Measurements from ENCODE around the gene SSX2IP. TPM values are rescaled to one million over a fixed set of nuclear protein-coding genes. Genes with fewer than 3 reads are reported as not detected.

The SSX2IP gene
- total and polyA plus RNA-seq, 9 of the 15 experiments (the other 6 are each of a cell fraction or from before 2014, with no cell fraction given) = 20.6 to 96.7 (median 61.7) TPM

DNA sequence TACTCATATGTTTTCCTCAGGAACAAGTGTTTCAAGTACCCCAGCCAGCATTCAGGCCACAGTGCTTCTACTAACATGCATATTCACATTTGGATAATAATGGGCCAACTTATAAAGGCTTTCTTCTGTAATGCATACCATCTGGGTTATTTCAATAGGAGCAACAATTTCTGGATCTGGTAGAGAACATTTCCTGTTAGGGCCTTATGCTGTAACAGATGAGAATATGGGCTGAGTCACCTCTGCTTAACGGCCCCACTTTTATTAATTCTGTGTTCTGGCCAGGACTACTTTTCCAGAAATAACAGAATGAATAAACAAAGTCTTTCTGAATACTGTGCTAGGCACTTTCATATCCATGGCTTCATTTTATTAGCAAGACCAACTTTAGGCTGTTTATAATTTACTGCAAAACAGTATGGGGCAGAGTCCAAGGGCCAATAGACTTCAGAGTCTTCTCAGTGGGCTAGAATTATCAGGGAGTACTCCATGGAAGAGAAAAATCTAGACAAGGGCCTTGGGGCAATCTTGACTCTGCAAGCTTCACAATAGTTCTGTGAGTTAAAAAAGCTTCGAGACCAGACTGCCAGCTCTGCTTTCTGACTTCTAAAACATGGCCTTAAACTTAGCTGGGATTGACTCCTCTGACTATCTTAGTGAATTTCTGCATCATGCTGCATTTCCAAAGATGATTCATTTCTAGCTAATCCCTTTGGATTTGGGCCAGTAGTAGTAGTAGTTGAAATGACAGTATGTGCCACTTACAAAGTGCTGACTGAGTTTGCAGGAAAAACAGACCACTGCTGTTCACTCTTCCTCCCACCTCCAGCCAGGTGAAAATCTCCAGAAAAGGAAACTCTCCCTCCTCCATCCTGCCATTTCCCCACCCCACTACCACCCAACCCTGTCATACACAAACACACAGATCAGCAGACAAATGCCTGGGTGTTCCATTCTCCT lies 8.2 kb upstream of the SSX2IP start (continued):
- TF ChIP-seq TAF7 (tag; IDR thresholded peaks at IDR 0.05) = no peak
- TF ChIP-seq ZNF584 (CRISPR knock-in tag; IDR thresholded peaks at IDR 0.05; ENCODE audit: low read depth) = no peak
- TF ChIP-seq, protein P1, sequence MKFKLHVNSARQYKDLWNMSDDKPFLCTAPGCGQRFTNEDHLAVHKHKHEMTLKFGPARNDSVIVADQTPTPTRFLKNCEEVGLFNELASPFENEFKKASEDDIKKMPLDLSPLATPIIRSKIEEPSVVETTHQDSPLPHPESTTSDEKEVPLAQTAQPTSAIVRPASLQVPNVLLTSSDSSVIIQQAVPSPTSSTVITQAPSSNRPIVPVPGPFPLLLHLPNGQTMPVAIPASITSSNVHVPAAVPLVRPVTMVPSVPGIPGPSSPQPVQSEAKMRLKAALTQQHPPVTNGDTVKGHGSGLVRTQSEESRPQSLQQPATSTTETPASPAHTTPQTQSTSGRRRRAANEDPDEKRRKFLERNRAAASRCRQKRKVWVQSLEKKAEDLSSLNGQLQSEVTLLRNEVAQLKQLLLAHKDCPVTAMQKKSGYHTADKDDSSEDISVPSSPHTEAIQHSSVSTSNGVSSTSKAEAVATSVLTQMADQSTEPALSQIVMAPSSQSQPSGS (CRISPR knock-in tag; IDR thresholded peaks at IDR 0.05) = no peak
- no peak for TF ChIP-seq XRCC5 (IDR thresholded peaks at IDR 0.05; ENCODE audit: low read depth, low read length)
- TF ChIP-seq NFE2 (IDR thresholded peaks at IDR 0.05; ENCODE audit: low read depth) = peak; percentile 27; the same call in 1 of the 2 replicates
- no peak for TF ChIP-seq ZNF133 (CRISPR knock-in tag; IDR thresholded peaks at IDR 0.05)
- TF ChIP-seq POLR2AphosphoS2 (IDR thresholded peaks at IDR 0.05; ENCODE audit: low read length) = no peak
- TF ChIP-seq, protein P2, sequence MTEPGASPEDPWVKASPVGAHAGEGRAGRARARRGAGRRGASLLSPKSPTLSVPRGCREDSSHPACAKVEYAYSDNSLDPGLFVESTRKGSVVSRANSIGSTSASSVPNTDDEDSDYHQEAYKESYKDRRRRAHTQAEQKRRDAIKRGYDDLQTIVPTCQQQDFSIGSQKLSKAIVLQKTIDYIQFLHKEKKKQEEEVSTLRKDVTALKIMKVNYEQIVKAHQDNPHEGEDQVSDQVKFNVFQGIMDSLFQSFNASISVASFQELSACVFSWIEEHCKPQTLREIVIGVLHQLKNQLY (CRISPR knock-in tag; conservative IDR thresholded peaks at IDR 0.05) = no peak
- no peak for TF ChIP-seq FOXP1 (CRISPR knock-in tag; IDR thresholded peaks at IDR 0.05)
- TF ChIP-seq GABPB1 (CRISPR knock-in tag; IDR thresholded peaks at IDR 0.05) = no peak
- TF ChIP-seq NRF1 (conservative IDR thresholded peaks at IDR 0.05 in 1 of 2, IDR thresholded peaks at IDR 0.05 in 1 of 2) = no peak
- no peak for TF ChIP-seq SMAD1 (IDR thresholded peaks at IDR 0.05; ENCODE audit: low read depth, low read length, partially characterized antibody)
- no peak for TF ChIP-seq NFRKB (IDR thresholded peaks at IDR 0.05; ENCODE audit: low read depth)

All from K562 (cell line).